HG03457 (cell line): Measurements from ENCODE around the gene CADPS.

Experiments used
- ATAC-seq: cut with Tn5 transposase; IDR thresholded peaks from one replicate; pipeline ENCODE4 v1.9.1; 2021; ENCODE audit warnings: moderate number of reproducible peaks; ENCODE audit not compliant: unreplicated experiment

CADPS gene

DNA sequence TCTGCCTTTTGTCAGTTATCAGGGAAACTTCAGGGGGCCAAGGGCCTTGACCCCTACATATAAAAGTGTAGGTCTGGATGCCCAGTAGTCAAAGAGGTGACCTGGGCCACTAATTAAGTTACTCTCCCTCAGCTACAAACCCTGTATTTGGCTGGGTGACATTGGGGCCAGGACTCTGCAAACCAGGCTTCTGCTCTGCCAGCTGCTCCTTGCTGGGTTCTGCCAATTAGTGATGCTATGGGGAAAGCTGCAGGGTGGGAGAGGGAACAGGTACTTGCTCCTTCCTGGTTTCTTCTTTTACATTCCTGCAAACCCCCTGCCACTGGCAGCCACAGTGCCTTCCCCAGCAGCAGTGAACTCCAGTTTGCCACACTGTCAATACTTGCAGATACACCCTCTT, 179.2 kb downstream of the CADPS start:
- no peak for ATAC-seq

DNA sequence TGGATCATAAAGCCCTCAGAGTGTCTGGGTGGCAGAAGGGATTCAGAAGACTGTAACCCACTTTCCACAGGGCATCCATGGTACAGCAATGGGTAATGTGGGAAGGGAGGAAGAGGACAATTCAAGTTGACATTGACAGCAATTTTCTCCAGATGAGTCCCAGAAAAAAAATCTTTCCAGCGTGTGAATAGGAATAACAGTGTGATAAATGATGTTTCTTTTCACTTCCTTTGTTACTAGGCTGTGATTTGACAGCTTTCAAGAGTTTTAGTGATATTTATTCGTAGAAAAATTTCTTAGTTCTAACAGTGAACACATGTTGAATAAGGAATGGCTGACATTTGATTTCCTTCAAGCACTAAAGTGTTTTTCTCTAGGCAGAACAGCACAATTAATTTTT, 186.4 kb downstream of the CADPS start:
- ATAC-seq, result no peak

GRCh38 chr3:62688050-62688449, 187.2 kb downstream of the CADPS start:
- no peak for ATAC-seq

- ATAC-seq, result no peak
Observed at GRCh38 chr3:62686503-62687294, 188.5 kb downstream of the CADPS start.

GRCh38 chr3:62682826-62683225, 192.4 kb downstream of the CADPS start:
- ATAC-seq, result no peak

DNA sequence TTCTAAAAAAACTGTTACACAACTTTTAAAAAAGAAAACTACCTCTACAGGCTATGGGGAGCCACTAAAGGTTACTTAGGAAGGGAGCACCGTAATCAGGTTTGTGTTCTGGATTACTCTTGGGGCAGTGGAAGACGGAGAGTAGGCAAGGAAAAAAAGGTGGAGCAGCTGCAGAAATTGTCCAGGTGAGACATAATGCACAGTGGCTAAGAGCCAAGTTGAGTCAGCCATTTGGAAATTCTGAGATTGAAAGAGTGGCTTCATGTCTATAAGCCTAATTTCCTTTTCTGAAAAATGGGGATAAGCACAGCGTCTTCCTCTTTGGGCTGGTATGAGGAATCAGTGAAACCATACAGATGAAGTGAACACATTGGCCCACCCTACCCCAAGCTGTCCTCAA, 195.2 kb downstream of the CADPS start:
- no peak for ATAC-seq

GRCh38 chr3:62678841-62679240, 196.4 kb downstream of the CADPS start:
- no peak for ATAC-seq

GRCh38 chr3:62677926-62678325, 197.3 kb downstream of the CADPS start:
- ATAC-seq, result no peak

- ATAC-seq, result no peak
Observed at GRCh38 chr3:62676689-62677271, 198.4 kb downstream of the CADPS start.

GRCh38 chr3:62675492-62675891, 199.7 kb downstream of the CADPS start:
- no peak for ATAC-seq

DNA sequence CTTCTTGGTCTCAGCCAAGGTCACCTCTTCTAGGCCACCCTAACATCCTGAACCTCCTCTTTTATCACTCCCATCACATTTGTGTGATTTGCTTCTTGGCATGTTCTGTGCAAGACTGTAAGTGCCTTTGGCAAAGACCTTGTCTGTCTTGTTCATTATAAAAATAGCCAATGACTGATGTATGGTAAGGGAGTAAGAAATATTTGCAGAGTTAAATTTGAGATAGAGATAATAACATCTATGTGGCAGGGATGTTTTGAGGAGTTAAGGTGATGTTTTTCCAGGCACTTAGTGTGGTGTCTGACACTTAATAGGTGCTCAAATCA, 202.3 kb downstream of the CADPS start:
- no peak for ATAC-seq

GRCh38 chr3:62672270-62672987, 202.8 kb downstream of the CADPS start:
- no peak for ATAC-seq

- no peak for ATAC-seq
Observed at GRCh38 chr3:62670351-62670750, 204.9 kb downstream of the CADPS start.

DNA sequence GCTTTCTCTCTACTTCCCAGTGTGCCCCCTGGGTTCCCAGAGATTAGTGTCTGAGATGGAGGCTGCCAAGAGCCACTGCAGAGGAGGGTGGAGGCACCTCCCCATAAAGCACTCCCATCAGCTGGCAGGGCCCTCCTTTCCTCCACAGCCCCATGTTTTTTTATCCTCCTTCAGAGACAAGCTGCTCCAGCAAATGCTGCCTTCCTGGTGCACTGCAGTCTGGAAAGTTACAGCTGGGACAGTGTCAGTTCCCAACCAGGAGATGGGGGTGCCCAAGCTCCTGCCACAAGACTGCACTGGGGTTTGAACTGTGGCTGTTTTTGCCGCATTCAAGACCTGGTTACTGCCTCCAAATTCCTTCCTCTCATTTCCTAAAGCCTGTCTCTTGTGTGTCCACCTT, 206.1 kb downstream of the CADPS start:
- no peak for ATAC-seq

GRCh38 chr3:62667714-62668113, 207.5 kb downstream of the CADPS start:
- no peak for ATAC-seq

DNA sequence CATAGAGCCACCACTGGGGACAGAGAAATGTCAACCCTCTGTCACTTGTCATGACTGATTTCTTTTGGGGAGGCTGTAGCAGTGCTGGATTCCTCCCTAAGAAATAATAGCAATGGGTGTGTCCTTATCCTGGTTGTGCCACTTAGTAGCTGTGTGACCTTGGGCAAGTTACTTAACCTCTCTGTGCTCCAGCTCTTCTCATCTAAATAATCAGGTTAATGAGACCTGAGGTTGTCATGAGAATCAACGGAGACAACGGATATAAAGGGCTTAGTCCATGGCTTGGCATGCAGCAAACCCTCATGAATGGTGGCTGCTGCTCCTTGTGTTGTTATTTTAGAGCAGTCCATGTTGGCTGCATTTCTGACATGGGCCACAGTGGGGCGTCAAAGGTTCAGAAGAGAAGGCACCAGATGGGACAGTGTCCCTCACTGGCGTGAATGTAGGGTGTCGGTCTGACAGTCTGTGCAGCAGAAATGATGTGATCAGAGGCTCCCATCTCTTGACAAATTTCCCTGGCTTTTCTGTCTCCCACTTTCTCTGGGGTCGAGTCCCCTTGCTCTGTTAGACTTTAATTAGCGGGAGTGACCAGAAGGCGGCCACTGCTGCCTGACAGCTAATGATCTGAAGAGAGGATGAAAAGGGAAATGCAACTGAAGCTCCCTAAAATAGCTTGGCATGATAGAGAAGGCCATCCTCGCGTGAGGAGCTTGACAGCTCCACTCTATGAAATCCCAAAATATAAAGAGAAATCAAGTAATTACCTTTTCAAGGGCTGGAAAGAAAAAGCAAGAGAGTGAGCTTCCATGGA, 209.4 kb downstream of the CADPS start:
- ATAC-seq, result no peak

GRCh38 chr3:62662677-62663076, 212.5 kb downstream of the CADPS start:
- no peak for ATAC-seq

DNA sequence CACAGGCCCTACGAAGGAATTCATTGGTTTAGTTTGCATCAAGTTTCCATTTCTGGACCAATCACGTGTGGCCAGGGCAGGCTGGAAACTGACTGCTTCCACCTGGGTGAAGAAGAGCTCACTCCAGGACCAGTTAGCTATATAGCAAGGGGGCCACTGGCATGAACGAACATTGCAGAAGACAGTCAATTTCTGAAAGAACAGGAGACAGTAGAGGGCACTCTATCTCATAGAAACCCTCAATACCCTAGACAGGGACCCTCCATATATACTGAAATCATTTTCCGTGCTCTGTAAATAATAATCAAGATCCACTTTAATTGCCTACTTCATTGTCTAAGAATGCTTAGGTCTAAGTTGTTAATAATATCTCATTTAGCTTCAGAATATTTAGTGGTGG, 215.6 kb downstream of the CADPS start:
- ATAC-seq, result no peak

DNA sequence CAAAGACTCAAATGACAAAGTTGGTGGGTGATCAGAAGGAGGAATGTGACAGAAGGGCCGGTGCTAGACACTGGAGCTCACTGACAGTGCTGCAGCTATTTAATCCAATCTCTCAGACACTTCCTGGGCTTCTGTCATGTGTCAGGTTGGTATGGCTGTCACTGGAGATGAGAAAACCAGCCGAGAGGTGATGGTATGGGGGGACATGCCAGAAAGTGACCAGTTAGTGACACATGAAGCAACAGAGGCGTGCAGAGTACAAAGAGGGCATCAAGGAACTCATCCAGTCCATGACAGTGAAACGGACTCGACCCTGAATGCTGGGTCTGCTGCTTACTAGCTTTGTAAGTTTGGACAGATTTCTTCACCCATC, 219.5 kb downstream of the CADPS start:
- no peak for ATAC-seq

- no peak for ATAC-seq
Observed at GRCh38 chr3:62655056-62655690, 220.0 kb downstream of the CADPS start.

DNA sequence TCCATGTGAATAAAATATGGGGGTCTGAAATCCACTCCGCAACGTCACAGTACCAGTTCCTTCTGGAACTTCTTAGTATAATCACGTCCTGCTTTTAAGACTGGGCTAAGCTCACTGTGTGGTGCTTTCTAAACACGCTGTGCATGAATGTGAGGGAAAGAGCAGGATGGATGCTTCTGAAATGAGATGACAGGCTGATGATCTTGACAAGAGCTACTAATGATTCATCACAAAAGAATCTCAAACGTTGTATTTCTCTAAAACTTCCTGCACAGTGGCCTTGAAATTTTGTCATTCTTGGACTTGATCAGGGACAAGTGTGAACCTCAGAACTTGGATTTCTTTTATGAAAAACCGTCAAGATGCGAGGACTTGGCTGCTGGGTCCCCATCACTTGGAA, 221.4 kb downstream of the CADPS start:
- no peak for ATAC-seq
